DND-41 (cell line): Measurements from ENCODE around the gene SLC11A2.

Experiments
- CTCF ChIP-seq: IDR thresholded peaks from 2 replicates; pipeline ENCODE4 v1.5.1; 2012; ENCODE audit warnings: borderline replicate concordance, low read length, moderate library complexity, mild to moderate bottlenecking; ENCODE audit not compliant: poor library complexity, severe bottlenecking; ENCODE audit errors: extremely low read depth
- EZH2 ChIP-seq: IDR thresholded peaks from 3 replicates; pipeline ENCODE4 v1.6.1; 2012; ENCODE audit warnings: borderline replicate concordance, low read depth, mild to moderate bottlenecking, moderate library complexity, low read length, inconsistent platforms; ENCODE audit not compliant: severe bottlenecking

- TF ChIP-seq CTCF (peak; percentile 72), EZH2 (no peak)
Measured at GRCh38 chr12:50986966-50987737, 39.0 kb downstream of the SLC11A2 start.
